Measurements from ENCODE around the gene NDUFAB1.
"Not testable (repeated sequence)": the region's sequence is repeated elsewhere in the genome, so short reads cannot be mapped to it uniquely, and the experiment has no call there.

NDUFAB1 gene

GRCh38 chr16:23584186-23585076 lies 11.7 kb downstream of the NDUFAB1 start:
- no peak for TF ChIP-seq CTCF (IDR thresholded peaks at IDR 0.05; ENCODE audit: low read depth, low read length, missing control alignments)
- in situ Hi-C loops (cut with HindIII; ENCODE audit: low sequenced_read_pairs), result no loop called here

GRCh38 chr16:23583271-23583670 lies 12.8 kb downstream of the NDUFAB1 start:
- DNase-seq (ENCODE audit: low read depth); in situ Hi-C loops (cut with HindIII; ENCODE audit: low sequenced_read_pairs); H3K4me3 ChIP-seq (ENCODE audit: low read depth, low read length): not testable (repeated sequence)

More at GRCh38 chr16:23584186-23585076, 11.7 kb downstream of the NDUFAB1 start:
- H3K4me3 ChIP-seq (ENCODE audit: low read depth, low read length), result no peak overlapping the region
- no peak for DNase-seq (ENCODE audit: low read depth)

GRCh38 chr16:23581764-23582163 lies 14.4 kb downstream of the NDUFAB1 start:
- in situ Hi-C loops (cut with HindIII; ENCODE audit: low sequenced_read_pairs), result no loop called here
- no peak for DNase-seq (ENCODE audit: low read depth)
- no peak overlapping the region for H3K4me3 ChIP-seq (ENCODE audit: low read depth, low read length)
- no peak for TF ChIP-seq CTCF (IDR thresholded peaks at IDR 0.05; ENCODE audit: low read depth, low read length, missing control alignments)

- no peak for TF ChIP-seq CTCF (IDR thresholded peaks at IDR 0.05; ENCODE audit: low read depth, low read length, missing control alignments)
- in situ Hi-C loops (cut with HindIII; ENCODE audit: low sequenced_read_pairs), result no loop called here
These were observed 15.7 kb downstream of the NDUFAB1 start for GRCh38 chr16:23580391-23580790.

GRCh38 chr16:23579371-23579770 lies 16.7 kb downstream of the NDUFAB1 start:
- in situ Hi-C loops (cut with HindIII; ENCODE audit: low sequenced_read_pairs), result no loop called here
- no peak overlapping the region for H3K4me3 ChIP-seq (ENCODE audit: low read depth, low read length)
- TF ChIP-seq CTCF (IDR thresholded peaks at IDR 0.05; ENCODE audit: low read depth, low read length, missing control alignments), result no peak
- no peak for DNase-seq (ENCODE audit: low read depth)

More at GRCh38 chr16:23580391-23580790, 15.7 kb downstream of the NDUFAB1 start:
- H3K4me3 ChIP-seq (ENCODE audit: low read depth, low read length), result no peak overlapping the region
- no peak for DNase-seq (ENCODE audit: low read depth)

GRCh38 chr16:23578101-23578830 lies 17.9 kb downstream of the NDUFAB1 start:
- H3K4me3 ChIP-seq (ENCODE audit: low read depth, low read length), result no peak overlapping the region
- DNase-seq (ENCODE audit: low read depth), result no peak
- in situ Hi-C loops (cut with HindIII; ENCODE audit: low sequenced_read_pairs), result no loop called here
- no peak for TF ChIP-seq CTCF (IDR thresholded peaks at IDR 0.05; ENCODE audit: low read depth, low read length, missing control alignments)

- in situ Hi-C loops (cut with HindIII; ENCODE audit: low sequenced_read_pairs), result no loop called here
- no peak for TF ChIP-seq CTCF (IDR thresholded peaks at IDR 0.05; ENCODE audit: low read depth, low read length, missing control alignments)
- no peak for DNase-seq (ENCODE audit: low read depth)
- H3K4me3 ChIP-seq (ENCODE audit: low read depth, low read length), result no peak overlapping the region
These were observed 18.6 kb downstream of the NDUFAB1 start for GRCh38 chr16:23577493-23577892.
